Coronary artery (tissue), 2 donors: ENCODE measurements around the gene ZNF681.
"Not testable (repeated sequence)": the region's sequence is repeated elsewhere in the genome, so short reads cannot be mapped to it uniquely, and the experiment has no call there.

Source experiments
- DNase-seq: peaks from one replicate; pipeline ENCODE4 v3.0.0-alpha.2; 2017; ENCODE audit warnings: low spot score
- H3K27ac ChIP-seq, 2 donors: fragments of 200-600 bp; sonication (generic); one replicate each; pipeline ENCODE4 v1.5.1; 2016 to 2019
- H3K4me3 ChIP-seq: fragments of 200-600 bp; sonication (generic); 2 replicates; pipeline ENCODE4 v1.5.1; 2016; ENCODE audit warnings: mild to moderate bottlenecking, moderate library complexity
- CTCF ChIP-seq: fragments of 200-600 bp; sonication (generic); IDR thresholded peaks from one replicate; pipeline ENCODE4 v1.5.1; 2019; ENCODE audit warnings: antibody characterized with exemption

ZNF681 gene

GRCh38 chr19:23766951-23767350 lies 8.3 kb upstream of the ZNF681 start:
- TF ChIP-seq CTCF: no peak
- Histone ChIP-seq H3K4me3 (no peak overlapping the region), H3K27ac (no peak overlapping the region)
- DNase-seq: no peak

GRCh38 chr19:23764781-23765180 lies 6.1 kb upstream of the ZNF681 start:
- Histone ChIP-seq H3K4me3 (no peak overlapping the region), H3K27ac (no peak overlapping the region)
- TF ChIP-seq CTCF: no peak
- no peak for DNase-seq

GRCh38 chr19:23762884-23763711 lies 4.4 kb upstream of the ZNF681 start:
- Histone ChIP-seq H3K4me3 (peak overlapping the region; percentile 89), H3K27ac (peak overlapping the region; percentile 22 to 67)
- peak; percentile 84 for DNase-seq
- no peak for TF ChIP-seq CTCF

GRCh38 chr19:23762548-23762883 lies 3.8 kb upstream of the ZNF681 start:
- peak overlapping the region in 1 of 2 donors; percentile 67 for H3K27ac ChIP-seq
- no peak for TF ChIP-seq CTCF
- peak overlapping the region; percentile 89 for H3K4me3 ChIP-seq
- no peak for DNase-seq

- DNase-seq, H3K4me3 ChIP-seq, H3K27ac ChIP-seq: not testable (repeated sequence)
Observed at GRCh38 chr19:23760326-23760725, 1.6 kb upstream of the ZNF681 start.

- H3K4me3 ChIP-seq, H3K27ac ChIP-seq, DNase-seq: not testable (repeated sequence)
Observed at GRCh38 chr19:23743633-23744232, 15.0 kb downstream of the ZNF681 start.

GRCh38 chr19:23730729-23731465 lies 27.8 kb downstream of the ZNF681 start:
- DNase-seq, H3K27ac ChIP-seq, H3K4me3 ChIP-seq: not testable (repeated sequence)

- H3K4me3 ChIP-seq, DNase-seq, H3K27ac ChIP-seq: not testable (repeated sequence)
Observed at GRCh38 chr19:23724161-23724560, 34.5 kb downstream of the ZNF681 start.

- no peak for TF ChIP-seq CTCF
- Histone ChIP-seq H3K27ac (no peak overlapping the region), H3K4me3 (no peak overlapping the region)
- no peak for DNase-seq
Observed at GRCh38 chr19:23718802-23719201, 39.9 kb downstream of the ZNF681 start.
